ENCODE results near the gene P3H1.

Gene P3H1

GRCh38 chr1:42698081-42698813, 68.6 kb downstream of the P3H1 start:
- POLR2A ChIA-PET (ENCODE audit: low non-redundant PET), result no interaction called here
- H3K27ac ChIP-seq, result no peak overlapping the region
- TF ChIP-seq, protein P1, sequence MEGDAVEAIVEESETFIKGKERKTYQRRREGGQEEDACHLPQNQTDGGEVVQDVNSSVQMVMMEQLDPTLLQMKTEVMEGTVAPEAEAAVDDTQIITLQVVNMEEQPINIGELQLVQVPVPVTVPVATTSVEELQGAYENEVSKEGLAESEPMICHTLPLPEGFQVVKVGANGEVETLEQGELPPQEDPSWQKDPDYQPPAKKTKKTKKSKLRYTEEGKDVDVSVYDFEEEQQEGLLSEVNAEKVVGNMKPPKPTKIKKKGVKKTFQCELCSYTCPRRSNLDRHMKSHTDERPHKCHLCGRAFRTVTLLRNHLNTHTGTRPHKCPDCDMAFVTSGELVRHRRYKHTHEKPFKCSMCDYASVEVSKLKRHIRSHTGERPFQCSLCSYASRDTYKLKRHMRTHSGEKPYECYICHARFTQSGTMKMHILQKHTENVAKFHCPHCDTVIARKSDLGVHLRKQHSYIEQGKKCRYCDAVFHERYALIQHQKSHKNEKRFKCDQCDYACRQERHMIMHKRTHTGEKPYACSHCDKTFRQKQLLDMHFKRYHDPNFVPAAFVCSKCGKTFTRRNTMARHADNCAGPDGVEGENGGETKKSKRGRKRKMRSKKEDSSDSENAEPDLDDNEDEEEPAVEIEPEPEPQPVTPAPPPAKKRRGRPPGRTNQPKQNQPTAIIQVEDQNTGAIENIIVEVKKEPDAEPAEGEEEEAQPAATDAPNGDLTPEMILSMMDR (conservative IDR thresholded peaks at IDR 0.05; ENCODE audit: low read depth), result no peak
- DNase-seq (ENCODE audit: low spot score), result no peak
- CTCF ChIA-PET, result interaction anchor here (0.9 kb wide), 1 partner anchor 178 kb away, joined by 3 read pairs; no protein-coding TSS in a partner anchor

All from RWPE1 (cell line).